ENCODE results near the gene SSR2.
"Not testable (repeated sequence)": the region's sequence is repeated elsewhere in the genome, so short reads cannot be mapped to it uniquely, and the experiment has no call there.

The SSR2 gene

DNA sequence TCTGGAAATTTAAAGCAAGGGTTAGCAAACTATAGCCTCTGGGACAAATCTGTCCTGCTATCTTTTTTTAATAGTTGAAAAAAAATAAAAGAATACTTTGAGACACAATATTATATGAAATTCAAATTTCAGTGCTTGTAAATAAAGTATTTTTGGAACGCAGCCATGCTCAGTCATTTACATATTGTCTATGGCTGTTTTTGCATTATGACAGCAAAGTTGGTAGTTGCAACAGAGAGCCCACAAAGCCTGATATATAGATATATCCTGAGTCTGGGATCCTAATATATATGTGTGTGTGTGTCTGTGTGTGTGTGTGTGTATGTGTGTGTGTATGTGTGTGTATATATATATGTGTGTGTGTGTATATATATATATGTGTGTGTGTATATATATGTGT is 20.8 kb downstream of the SSR2 start:
- no peak for DNase-seq (ENCODE audit: low read depth, low spot score)
- Histone ChIP-seq H3K36me3 (ENCODE audit: control insufficient read depth, insufficient read depth, low read length) (no peaks in the 10 kb centered on the region), H3K27ac (ENCODE audit: low read length) (no peak overlapping the region), H3K27me3 (ENCODE audit: control insufficient read depth, insufficient read depth, low read length) (no peaks in the 10 kb centered on the region), H3K4me1 (ENCODE audit: control insufficient read depth, insufficient read depth, low read length) (no peaks in the 10 kb centered on the region), H3K9me3 (ENCODE audit: control insufficient read depth, insufficient read depth, low read length) (no peaks in the 10 kb centered on the region), H3K4me3 (ENCODE audit: low read length) (no peak overlapping the region)
- no CpG with 5 or more reads among the region's 1 CpG for WGBS (ENCODE audit: insufficient coverage, insufficient read length)

DNA sequence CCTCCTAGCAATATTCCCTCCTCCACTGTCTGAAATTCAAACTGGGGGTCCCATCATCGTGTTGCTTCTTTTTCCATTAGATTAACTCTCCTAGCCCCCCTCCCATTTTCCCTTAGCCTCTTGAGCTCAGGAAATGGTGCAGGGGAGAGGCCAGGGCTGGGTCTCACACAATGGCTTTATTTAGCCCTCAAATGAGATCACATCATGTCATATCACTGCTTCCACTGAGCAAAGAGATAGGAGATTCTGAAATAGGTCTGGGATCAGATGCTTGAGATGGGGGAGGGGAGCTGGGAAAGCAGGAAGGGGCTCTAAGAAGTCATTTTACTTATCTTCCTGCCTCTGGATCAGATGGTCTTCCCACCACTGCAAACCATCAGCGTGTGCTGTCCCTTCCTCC is 24.6 kb downstream of the SSR2 start:
- Histone ChIP-seq H3K9me3 (ENCODE audit: control insufficient read depth, insufficient read depth, low read length) (no peaks in the 10 kb centered on the region), H3K4me1 (ENCODE audit: control insufficient read depth, insufficient read depth, low read length) (no peaks in the 10 kb centered on the region), H3K36me3 (ENCODE audit: control insufficient read depth, insufficient read depth, low read length) (no peaks in the 10 kb centered on the region), H3K27ac (ENCODE audit: low read length) (no peak overlapping the region), H3K27me3 (ENCODE audit: control insufficient read depth, insufficient read depth, low read length) (no peaks in the 10 kb centered on the region), H3K4me3 (ENCODE audit: low read length) (no peak overlapping the region)
- DNase-seq (ENCODE audit: low read depth, low spot score) = no peak
- WGBS (ENCODE audit: insufficient coverage, insufficient read length) = no CpG with 5 or more reads among the region's 2 CpGs

- no peaks in the 10 kb centered on the region for H3K36me3 ChIP-seq (ENCODE audit: control insufficient read depth, insufficient read depth, low read length)
- no peak overlapping the region for H3K27ac ChIP-seq (ENCODE audit: low read length)
- H3K9me3 ChIP-seq (ENCODE audit: control insufficient read depth, insufficient read depth, low read length) = no peaks in the 10 kb centered on the region
- no peak overlapping the region for H3K4me3 ChIP-seq (ENCODE audit: low read length)
- DNase-seq (ENCODE audit: low read depth, low spot score) = no peak
- H3K4me1 ChIP-seq (ENCODE audit: control insufficient read depth, insufficient read depth, low read length) = peaks cover 3% of the 10 kb centered on the region; the same call in 1 of the 2 replicates
- H3K27me3 ChIP-seq (ENCODE audit: control insufficient read depth, insufficient read depth, low read length) = no peaks in the 10 kb centered on the region
- WGBS (ENCODE audit: insufficient coverage, insufficient read length) = no CpG with 5 or more reads among the region's 3 CpGs
These were observed 27.2 kb downstream of the SSR2 start for GRCh38 chr1:155993595-155993994.

DNA sequence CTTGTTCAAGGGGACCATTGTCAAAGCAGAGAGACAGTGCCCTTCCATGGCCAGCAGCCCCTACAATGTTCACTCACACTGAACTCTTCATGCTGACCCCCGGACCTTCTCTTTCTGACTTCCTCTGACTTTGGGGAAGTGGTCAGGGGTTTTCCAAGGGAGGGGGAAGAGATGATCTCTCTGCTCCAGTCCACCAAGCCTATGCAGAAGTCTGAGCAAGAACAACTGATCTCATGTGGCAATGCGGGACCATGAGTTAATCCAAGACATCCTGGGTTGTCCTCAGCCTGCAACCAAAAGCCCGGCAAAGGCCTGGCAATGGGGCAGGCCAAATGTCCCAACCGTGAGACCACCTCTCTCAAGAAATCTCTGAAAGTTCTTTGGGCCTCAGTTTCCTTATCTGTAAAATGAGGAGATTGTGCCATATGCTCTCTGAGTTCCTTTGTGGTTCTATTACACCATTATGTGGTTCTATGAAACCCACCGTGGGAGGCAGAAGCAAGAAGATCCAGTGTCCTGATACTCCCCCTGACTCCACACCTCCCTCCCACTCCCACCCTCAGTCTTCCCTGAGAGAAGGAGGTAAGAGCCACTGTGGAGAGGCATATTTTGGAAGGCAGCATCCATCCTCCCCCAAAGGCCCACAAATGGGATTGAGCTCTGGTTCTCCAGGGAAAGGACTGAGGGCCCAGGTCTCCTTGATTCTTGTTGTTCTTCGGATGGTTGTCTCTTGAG is 30.6 kb downstream of the SSR2 start:
- WGBS (ENCODE audit: insufficient coverage, insufficient read length) = no CpG with 5 or more reads among the region's 6 CpGs
- H3K9me3 ChIP-seq (ENCODE audit: control insufficient read depth, insufficient read depth, low read length) = no peaks in the 10 kb centered on the region
- H3K27ac ChIP-seq (ENCODE audit: low read length) = no peak overlapping the region
- H3K4me3 ChIP-seq (ENCODE audit: low read length) = no peak overlapping the region
- H3K36me3 ChIP-seq (ENCODE audit: control insufficient read depth, insufficient read depth, low read length) = no peaks in the 10 kb centered on the region
- peaks cover 3% of the 10 kb centered on the region; the same call in 1 of the 2 replicates for H3K4me1 ChIP-seq (ENCODE audit: control insufficient read depth, insufficient read depth, low read length)
- H3K27me3 ChIP-seq (ENCODE audit: control insufficient read depth, insufficient read depth, low read length) = no peaks in the 10 kb centered on the region
- no peak for DNase-seq (ENCODE audit: low read depth, low spot score)

GRCh38 chr1:155989242-155990004 is 31.3 kb downstream of the SSR2 start:
- no CpG with 5 or more reads among the region's 9 CpGs for WGBS (ENCODE audit: insufficient coverage, insufficient read length)
- Histone ChIP-seq H3K36me3 (ENCODE audit: control insufficient read depth, insufficient read depth, low read length) (no peaks in the 10 kb centered on the region), H3K4me1 (ENCODE audit: control insufficient read depth, insufficient read depth, low read length) (peaks cover 3% of the 10 kb centered on the region; the same call in 1 of the 2 replicates), H3K9me3 (ENCODE audit: control insufficient read depth, insufficient read depth, low read length) (no peaks in the 10 kb centered on the region), H3K27ac (ENCODE audit: low read length) (no peak overlapping the region), H3K4me3 (ENCODE audit: low read length) (no peak overlapping the region), H3K27me3 (ENCODE audit: control insufficient read depth, insufficient read depth, low read length) (no peaks in the 10 kb centered on the region)
- DNase-seq (ENCODE audit: low read depth, low spot score) = no peak

DNA sequence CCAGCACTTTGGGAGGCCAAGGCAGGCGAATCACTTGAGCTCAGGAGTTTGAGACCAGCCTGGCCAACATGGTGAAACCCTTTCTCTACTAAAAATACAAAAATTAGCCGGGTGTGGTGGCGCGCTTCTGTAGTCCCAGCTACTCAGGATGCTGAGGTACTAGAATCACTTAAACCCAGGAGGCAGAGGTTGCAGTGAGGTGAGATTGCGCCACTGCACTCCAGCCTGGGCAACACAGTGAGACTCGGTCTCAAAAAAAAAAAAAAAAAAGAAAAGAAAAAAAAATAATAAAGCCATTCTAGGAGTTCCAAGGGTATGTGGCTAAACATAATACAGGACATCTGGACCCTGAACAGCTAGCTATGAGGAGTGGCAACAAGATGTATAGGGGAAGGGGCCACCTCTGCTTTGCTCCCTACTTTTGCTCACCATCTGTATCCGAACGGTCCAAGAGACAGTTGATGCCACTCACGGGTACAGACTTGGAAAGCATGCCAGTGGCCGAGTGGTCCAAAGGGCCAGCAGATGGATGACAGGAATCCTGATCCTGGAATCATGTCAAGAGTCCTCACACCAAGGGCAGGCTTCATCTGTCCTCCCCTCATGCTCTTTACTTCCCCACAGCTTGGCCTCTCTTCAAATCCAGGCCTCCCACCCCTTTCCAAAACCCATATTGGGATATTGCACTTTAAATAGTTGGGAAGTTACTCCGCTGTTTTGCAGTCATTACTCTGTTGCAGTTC is 35.7 kb downstream of the SSR2 start:
- WGBS (ENCODE audit: insufficient coverage, insufficient read length) = no CpG with 5 or more reads among the region's 11 CpGs
- H3K27me3 ChIP-seq (ENCODE audit: control insufficient read depth, insufficient read depth, low read length); H3K4me3 ChIP-seq (ENCODE audit: low read length); DNase-seq (ENCODE audit: low read depth, low spot score); H3K9me3 ChIP-seq (ENCODE audit: control insufficient read depth, insufficient read depth, low read length); H3K27ac ChIP-seq (ENCODE audit: low read length); H3K36me3 ChIP-seq (ENCODE audit: control insufficient read depth, insufficient read depth, low read length); H3K4me1 ChIP-seq (ENCODE audit: control insufficient read depth, insufficient read depth, low read length): not testable (repeated sequence)

DNA sequence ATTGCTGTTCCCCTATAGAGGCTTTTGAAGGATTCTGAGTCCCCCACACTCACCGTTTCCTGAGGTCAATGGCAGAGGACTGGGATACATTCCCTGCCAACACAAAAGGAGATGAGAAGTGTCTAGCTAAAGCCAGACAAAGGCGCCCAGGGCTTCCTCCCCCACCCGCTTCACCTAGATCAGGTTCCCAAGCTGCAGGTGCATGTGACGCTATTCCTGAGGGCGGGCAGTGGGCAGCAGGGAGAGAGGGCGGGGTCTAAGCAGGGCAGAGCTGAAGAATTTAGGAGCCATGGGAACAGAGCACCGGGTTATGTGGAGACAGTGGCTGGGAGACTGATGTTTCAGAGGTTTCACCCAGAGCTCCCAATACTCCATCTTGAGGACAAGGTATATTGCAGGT is 36.4 kb downstream of the SSR2 start:
- WGBS (ENCODE audit: insufficient coverage, insufficient read length) = no CpG with 5 or more reads among the region's 7 CpGs
- peak; percentile 64 for DNase-seq (ENCODE audit: low read depth, low spot score)
- Histone ChIP-seq H3K9me3 (ENCODE audit: control insufficient read depth, insufficient read depth, low read length) (no peaks in the 10 kb centered on the region), H3K27ac (ENCODE audit: low read length) (no peak overlapping the region), H3K27me3 (ENCODE audit: control insufficient read depth, insufficient read depth, low read length) (no peaks in the 10 kb centered on the region), H3K4me1 (ENCODE audit: control insufficient read depth, insufficient read depth, low read length) (peaks cover 8% of the 10 kb centered on the region; the same call in 1 of the 2 replicates), H3K36me3 (ENCODE audit: control insufficient read depth, insufficient read depth, low read length) (no peaks in the 10 kb centered on the region), H3K4me3 (ENCODE audit: low read length) (no peak overlapping the region)

DNA sequence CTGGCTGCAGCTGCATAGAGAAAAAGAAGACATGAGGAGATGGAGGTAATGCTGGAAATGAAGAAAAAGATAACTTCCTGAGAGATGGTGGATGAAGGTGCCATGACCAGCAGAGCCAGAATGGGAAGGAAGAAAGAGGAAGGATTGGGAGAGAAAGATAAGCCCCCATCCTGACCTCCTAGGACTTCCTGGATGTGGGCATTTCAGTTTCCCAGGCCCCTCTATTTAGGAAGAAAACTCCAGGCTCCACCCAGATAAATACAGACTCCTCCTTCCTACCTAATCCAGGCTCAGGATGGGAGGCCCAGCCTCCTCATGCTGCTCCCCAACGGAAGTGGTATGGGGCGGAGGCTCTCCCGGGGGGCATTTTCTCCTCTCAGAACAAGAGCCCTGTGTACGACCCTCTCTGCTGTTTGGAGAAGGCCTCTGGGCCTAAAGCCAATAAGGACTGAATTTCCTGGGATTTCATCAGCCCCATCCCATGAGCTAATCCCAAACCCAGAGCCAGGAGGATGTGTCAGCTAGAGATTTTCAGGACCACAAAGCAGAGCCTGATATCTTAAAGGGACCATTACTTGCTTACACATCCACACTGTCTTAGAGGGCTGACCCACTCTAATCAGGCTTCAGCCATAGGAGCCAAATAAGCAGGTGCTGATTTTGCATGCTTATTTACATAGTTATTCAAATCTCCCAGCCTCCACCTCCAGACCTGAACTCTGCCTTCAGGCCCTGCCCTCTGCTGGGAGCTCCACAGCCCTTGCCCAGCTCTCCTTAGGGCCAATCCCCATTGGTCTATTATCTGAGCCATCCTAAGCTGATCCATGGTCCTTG is 37.3 kb downstream of the SSR2 start:
- Histone ChIP-seq H3K27ac (ENCODE audit: low read length) (no peak overlapping the region), H3K27me3 (ENCODE audit: control insufficient read depth, insufficient read depth, low read length) (no peaks in the 10 kb centered on the region), H3K4me3 (ENCODE audit: low read length) (no peak overlapping the region), H3K36me3 (ENCODE audit: control insufficient read depth, insufficient read depth, low read length) (no peaks in the 10 kb centered on the region), H3K9me3 (ENCODE audit: control insufficient read depth, insufficient read depth, low read length) (no peaks in the 10 kb centered on the region), H3K4me1 (ENCODE audit: control insufficient read depth, insufficient read depth, low read length) (peaks cover 4% of the 10 kb centered on the region; the same call in 1 of the 2 replicates)
- no peak for DNase-seq (ENCODE audit: low read depth, low spot score)
- no CpG with 5 or more reads among the region's 4 CpGs for WGBS (ENCODE audit: insufficient coverage, insufficient read length)

GRCh38 chr1:155982106-155982505 is 38.6 kb downstream of the SSR2 start:
- WGBS (ENCODE audit: insufficient coverage, insufficient read length) = no CpG with 5 or more reads among the region's 7 CpGs
- no peak overlapping the region for H3K4me3 ChIP-seq (ENCODE audit: low read length)
- peaks cover 4% of the 10 kb centered on the region; the same call in 1 of the 2 replicates for H3K4me1 ChIP-seq (ENCODE audit: control insufficient read depth, insufficient read depth, low read length)
- no peaks in the 10 kb centered on the region for H3K36me3 ChIP-seq (ENCODE audit: control insufficient read depth, insufficient read depth, low read length)
- no peak overlapping the region for H3K27ac ChIP-seq (ENCODE audit: low read length)
- DNase-seq (ENCODE audit: low read depth, low spot score) = no peak
- H3K27me3 ChIP-seq (ENCODE audit: control insufficient read depth, insufficient read depth, low read length) = no peaks in the 10 kb centered on the region
- H3K9me3 ChIP-seq (ENCODE audit: control insufficient read depth, insufficient read depth, low read length) = no peaks in the 10 kb centered on the region
